Body of pancreas (tissue), 4 donors: ENCODE data around the gene TCF12.

Source experiments
- POLR2A ChIP-seq, 3 donors: fragments of 450-650 bp; IDR thresholded peaks; one replicate each; pipeline ENCODE4 v1.6.1; 2016; ENCODE audit warnings: antibody characterized with exemption in 3 of 3, mild to moderate bottlenecking in 2 of 3
- TF ChIP-seq, protein P1 (sequence below), 7 experiments: fragments of 450-650 bp in 4 of 7; fragments of 200-600 bp in 3 of 7; sonication (generic) in 3 of 7; IDR thresholded peaks; one replicate each; pipeline ENCODE4 v1.5.1; 2016 to 2019; ENCODE audit warnings: antibody characterized with exemption in 7 of 7

DNA sequence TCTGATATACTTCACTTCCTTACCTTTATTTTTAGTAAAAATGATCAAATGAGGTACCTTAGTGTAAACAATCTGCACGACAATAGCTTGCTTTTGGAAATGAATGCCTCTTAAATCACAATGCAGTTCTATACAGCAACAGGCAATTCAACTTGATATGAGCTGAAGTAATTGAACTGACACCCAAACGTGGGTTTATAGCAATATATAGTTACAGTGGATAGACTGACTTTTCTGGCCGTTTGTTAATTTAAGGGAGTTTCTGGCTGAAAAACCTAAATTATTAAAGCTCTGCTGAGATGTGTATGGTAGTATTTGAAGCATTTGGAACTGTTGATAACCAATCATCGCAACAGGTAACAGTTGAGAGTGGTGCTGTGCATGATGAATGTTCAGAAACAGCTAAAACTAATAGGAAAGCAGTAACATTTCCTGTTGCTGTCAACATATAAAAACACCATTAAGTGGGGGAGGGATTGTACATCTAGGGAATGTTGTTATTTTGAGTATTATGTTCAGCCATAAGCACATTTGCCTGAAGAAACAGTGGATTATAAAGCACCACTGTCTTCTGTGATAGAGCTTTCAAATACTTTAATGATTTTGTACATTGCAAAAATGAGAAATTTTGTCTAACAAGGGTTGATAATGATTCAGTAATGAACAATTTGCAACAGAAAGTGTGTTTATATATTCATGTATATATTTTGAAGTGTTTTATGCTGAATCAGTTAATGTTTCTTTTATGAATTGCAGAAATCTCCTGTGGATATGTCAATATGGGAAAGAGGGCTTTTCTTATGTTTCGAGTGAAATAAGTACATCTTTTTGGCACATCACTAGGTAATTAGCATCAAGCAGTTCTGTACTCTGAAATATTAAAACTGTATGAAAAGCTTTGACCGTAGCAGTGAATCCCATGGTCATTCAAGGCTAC is 176.1 kb downstream of the TCF12 start:
- TF ChIP-seq, protein P1, sequence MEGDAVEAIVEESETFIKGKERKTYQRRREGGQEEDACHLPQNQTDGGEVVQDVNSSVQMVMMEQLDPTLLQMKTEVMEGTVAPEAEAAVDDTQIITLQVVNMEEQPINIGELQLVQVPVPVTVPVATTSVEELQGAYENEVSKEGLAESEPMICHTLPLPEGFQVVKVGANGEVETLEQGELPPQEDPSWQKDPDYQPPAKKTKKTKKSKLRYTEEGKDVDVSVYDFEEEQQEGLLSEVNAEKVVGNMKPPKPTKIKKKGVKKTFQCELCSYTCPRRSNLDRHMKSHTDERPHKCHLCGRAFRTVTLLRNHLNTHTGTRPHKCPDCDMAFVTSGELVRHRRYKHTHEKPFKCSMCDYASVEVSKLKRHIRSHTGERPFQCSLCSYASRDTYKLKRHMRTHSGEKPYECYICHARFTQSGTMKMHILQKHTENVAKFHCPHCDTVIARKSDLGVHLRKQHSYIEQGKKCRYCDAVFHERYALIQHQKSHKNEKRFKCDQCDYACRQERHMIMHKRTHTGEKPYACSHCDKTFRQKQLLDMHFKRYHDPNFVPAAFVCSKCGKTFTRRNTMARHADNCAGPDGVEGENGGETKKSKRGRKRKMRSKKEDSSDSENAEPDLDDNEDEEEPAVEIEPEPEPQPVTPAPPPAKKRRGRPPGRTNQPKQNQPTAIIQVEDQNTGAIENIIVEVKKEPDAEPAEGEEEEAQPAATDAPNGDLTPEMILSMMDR (IDR thresholded peaks at IDR 0.05): no peak
- TF ChIP-seq POLR2A (IDR thresholded peaks at IDR 0.05): no peak
